NCI-H460 (cell line): Measurements from ENCODE around the gene ARHGDIB. TPM values are rescaled to one million over a fixed set of nuclear protein-coding genes. Genes with fewer than 3 reads are reported as not detected.
A peak's percentile ranks its signal among the peaks of the same experiment; 100 is the strongest.

ENCODE experiments used
- DNase-seq: peaks from one replicate; pipeline ENCODE4 v3.0.0-alpha.2; 2016; ENCODE audit warnings: low read depth; ENCODE audit errors: extremely low read depth
- polyA plus RNA-seq: library from polyadenylated mRNA; depleted of rRNA; stranded (reverse); fragments of >200 nt; gene quantifications from 2 replicates; pipeline ENCODE4 v1.2.3, GENCODE V29; 2014; cell fraction: nucleus; rRNA removed
- total RNA-seq: library from RNA; depleted of rRNA; stranded (reverse); fragments of >200 nt; shearing (Covaris generic); gene quantifications from 2 replicates; pipeline ENCODE4 v1.2.3, GENCODE V29; 2014; rRNA removed

Gene ARHGDIB
- total RNA-seq: not detected in 2 replicates
- polyA plus RNA-seq: not detected in 2 replicates

DNA sequence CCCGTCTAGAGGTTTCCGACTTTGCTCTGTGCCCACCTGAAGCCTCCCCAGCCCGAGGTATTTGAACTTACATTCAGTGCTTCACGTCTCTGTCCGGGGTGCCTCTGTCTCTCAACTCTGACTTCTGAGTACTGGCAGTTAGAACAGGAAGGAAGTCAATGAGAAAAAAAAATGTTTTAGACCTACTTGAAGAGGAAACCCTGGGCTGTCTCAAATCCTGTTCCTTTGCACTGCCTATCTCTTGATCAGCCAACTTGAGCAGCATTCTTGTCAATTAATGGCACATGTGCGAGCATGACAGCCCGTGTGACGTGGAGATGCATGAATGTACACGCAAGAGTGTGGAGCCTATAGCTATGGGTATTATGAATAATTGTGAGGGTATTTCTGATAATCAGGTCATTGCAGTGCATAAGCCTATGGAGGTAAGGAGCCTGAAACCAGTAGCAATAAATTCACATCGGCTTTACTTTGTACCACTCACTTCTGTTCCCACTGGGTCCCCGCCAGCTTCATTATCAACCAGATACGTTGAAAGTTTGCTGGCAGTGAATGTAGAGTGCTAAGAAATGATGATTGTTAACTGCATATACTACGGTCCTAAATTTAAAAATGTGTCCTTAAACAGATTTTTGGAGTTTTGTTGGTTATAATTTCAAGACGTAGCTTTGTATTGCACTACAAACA is at the start of gene ARHGDIB:
Gene ARHGDIB, minus strand, starts transcription at position 136 of the 687 bp plus-strand sequence. CDS start 10,889 bp downstream, outside the sequence.
- DNase-seq: no peak

DNA sequence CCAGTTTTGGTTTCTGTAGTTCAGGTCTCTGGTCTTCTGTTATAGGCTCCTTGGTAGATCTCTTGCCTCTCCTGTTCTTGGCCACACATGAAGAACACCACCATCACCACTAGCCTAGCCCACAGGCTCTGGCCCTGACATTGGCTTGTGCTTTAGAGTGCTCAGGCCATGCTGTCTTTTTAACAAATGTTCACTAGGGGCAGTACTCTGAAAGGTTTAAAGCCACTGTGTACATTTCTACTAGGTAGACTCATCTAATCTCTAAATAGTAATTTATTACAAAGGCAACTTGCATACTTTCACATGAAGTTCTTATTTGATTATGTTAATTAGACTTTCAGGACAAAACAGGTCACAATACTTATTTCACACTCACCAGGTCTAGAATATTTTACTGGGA is 49.8 kb upstream of the ARHGDIB start:
- no peak for DNase-seq

DNA sequence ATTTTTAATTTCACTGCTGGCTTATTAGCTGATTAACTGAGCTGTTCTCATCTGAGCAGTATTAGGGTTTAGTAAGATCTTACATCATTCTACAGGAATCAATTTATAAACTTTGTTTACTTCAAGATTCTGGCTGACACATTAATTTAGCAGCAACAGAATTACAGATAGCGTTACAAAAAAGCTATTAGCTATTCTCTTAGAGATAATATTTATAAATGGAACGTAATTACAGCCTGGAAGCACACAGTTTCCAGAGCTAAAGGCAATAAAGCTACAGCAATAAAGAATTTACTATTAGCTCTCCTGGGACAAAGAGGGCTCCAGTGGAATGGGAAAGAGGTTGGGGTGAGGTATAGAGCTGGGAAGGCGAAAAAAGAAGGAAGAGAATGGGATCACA is 46.1 kb upstream of the ARHGDIB start:
- no peak for DNase-seq

DNA sequence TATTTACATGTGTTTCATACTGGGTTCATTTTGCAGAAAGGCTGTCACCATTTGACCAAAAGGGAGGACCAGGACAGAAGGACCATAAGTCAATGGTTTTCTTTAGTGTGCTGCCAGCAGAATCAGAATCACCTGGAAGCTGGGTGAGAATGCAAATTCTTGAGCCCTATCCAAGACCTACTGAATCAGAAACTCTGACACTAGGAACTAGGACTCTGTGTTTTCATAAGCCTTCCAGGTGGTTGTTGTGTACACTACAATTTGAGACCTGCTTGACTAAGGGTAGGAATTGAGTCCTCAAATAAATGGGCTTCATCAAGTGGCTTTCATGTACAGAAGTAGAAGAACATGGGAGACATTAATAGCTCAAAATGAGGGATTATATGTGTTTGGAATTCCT is 43.7 kb upstream of the ARHGDIB start:
- DNase-seq: no peak

DNA sequence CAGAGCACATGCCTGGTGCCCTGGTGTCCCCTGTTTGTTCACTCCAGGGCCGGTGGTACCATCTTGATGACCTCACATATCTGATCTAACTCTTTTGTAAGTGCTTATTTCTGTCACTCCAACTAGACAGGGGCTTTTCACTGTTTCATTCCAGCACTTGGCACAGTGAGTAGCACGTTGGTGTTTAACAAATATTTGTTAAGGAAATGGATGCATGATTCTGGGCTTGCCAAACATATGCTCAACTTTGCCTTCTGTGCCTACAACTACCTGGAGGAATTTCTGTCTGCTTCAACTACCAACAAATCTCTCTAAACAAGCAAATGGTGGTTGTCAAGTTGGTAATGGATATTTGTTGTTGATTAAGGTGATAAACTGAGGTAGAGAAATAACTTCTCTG is 43.0 kb upstream of the ARHGDIB start:
- no peak for DNase-seq

DNA sequence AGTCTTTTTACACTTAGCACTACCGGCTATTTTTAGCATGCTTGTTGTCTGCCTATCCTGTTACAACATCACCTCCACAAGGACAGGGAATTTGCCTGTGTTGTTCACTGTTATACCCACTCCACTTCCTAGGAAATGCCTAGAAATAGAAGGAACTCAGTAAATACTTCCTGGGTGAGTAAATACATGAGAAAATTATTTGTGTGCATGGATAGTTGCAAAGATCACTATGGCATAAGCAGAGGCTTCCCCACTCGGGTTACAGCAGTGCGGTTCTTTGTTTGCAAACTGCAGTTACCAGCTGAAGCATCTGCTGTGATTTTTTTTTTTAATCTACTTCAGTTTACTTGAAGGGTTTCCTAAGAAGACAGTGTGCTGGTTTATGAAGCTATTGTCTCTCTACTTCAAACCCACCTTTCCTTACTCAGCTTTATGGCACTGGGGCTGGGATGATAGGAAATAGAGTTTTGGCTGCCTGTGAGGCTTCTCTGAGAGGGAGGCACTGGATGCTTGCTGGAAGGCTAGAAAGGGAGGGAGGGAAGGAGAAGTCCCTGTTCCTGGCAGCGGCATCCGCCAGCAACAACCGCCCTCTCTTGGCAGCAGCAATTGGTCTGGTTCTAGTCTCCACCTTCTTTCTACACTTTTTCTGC is 40.5 kb upstream of the ARHGDIB start:
- no peak for DNase-seq

DNA sequence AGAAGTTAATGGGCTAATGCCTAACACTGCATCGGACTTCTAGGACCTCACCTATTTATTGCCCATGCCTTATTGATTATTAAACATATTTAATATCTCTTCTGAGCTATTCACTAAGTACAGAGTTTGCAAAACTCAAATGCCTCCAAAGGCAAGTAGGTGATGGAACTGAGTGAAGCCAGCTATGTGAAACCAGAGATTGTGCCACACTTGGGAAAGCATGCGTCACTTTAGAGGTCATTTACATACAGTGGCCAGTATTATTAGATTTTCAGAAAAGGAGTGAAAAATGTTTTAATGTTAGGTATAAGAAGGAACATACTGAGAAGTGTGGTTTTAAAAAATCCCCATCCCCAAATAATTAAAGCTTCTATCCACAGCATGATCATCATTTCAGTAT is 39.2 kb upstream of the ARHGDIB start:
- DNase-seq: no peak

DNA sequence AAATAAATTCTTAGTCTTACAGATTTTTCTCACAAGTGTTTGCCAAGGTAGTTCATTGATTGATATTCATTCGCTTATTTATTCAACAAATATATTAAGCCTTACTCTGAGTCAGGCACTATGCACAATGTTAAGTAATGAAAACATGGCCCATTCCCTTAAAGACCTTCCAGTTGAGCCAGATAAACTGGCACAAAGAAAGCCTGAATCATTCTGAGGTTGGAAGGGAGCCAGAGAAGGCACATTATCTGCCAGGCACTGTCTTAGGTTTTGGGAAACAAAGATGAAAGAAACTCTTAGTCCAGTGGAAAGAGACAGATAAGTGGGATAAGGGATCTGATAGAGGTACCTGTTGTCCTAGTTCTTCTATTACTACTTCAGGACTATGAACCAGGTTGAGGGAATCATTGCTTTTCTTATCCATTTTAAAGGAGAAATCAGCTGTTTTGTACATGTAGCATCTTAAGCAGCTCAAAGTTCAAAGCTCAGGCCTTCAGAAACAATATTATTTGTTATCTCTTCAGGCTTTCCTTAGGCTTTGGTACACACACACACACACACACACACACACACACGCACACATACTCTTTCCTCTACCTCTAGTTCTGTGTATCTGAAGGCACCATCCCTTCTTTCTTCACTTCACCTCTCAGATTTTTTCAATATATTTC is 38.4 kb upstream of the ARHGDIB start:
- no peak for DNase-seq

DNA sequence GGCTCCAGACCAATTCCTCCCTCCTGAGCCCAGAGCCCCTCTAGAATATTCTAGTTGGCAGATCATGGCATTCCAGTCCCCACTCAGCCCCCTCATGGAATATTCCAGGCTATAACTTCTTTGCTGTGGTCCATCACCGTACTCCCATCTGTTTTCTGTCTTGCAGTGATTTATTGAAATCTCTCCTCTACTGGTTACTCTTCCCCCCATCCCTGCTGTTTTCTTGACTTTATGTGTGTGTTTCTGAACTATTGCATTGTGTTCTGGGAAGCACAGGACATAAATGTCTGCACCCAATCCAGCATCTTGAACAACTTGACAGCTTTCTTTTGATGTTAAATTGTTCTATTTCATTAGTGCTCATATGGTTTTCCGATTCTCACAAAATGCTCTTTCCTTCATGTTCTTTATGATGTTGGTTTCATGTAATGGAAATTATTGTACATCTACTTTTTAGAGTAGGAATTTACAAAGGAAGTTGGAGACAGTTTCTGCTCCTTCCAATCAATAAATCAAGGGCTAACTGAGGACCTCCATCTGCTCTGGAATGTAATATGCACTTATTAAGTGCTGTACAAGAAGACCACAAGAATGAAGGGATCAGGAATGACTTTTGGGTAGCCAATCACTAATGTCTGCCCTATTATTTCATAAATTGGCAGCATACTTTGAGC is 37.8 kb upstream of the ARHGDIB start:
- DNase-seq: no peak

DNA sequence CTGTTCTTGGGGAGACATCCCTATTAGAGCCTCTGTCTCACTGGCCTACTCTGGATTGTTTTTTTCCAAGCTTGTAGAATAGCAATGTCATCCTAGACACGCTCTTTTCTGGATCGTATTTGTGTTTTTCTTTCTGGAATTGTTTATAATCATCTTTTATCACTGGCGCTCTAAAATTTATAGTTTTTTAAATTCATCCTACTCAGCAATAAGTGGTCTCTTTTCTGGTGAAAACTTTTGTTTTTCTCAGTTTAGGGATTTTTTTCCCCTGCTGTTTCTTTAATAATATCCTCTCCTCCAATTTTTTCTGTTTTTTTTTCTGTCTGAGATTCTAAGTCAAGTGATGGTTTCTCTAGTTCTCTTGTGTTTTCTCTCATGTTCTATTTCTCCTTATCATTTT is 36.6 kb upstream of the ARHGDIB start:
- no peak for DNase-seq

DNA sequence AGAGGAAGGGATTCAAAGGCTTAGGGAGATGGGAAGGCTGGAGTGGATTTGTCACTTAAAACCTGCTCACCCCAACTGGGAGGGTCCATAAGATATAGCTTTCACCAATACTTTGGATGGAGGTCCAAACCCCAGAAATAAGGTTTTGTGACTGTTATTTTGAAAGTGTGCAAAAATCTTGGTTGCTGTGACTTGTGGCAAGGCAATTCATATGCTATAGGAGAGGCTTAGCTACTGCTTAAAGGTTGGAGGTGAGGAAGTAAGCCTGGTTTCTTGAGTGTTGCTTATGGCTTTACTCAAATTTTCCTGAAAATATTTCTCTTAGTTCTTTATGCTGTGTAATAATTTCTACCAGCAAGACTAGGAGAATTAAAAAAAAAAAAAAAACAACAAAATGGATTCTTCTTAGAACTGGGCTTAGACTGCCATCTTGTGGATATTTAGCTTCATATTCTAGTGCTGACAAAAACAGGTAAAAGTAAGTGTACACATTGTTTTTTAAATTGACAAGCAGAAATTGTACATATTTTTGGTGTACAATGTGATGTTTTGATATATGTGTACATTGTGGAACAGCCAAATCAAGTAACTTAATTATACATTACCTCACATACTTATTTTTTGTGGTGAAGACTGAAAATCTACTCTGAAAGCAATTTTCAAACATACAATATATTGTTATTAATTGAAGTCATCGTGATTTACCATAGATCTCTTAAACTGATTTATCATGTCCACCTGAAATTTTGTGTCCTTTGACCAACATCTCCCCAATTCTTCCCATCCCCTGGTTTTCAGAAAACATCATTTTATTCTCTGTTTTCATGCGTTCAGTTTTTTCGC is 34.4 kb upstream of the ARHGDIB start:
- DNase-seq: peak; percentile 42

DNA sequence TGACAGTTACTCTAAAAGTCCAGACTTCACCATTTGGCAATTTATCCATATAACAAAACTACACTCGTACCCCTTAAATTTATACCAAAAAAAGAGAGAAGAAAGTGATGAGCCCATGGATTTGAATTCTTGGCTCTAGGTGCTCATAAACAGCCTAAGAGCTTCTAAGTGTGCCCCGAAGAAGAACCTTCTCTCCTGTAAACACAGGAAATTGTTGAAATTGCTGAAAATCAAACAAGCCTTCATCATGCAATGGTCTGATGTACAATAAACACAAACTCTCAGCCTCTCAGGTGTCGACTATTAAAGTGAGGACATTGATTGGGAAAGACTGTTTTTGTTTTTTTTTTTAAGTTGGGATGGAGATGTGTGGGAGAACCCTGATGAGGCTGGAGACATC is 33.2 kb upstream of the ARHGDIB start:
- no peak for DNase-seq

DNA sequence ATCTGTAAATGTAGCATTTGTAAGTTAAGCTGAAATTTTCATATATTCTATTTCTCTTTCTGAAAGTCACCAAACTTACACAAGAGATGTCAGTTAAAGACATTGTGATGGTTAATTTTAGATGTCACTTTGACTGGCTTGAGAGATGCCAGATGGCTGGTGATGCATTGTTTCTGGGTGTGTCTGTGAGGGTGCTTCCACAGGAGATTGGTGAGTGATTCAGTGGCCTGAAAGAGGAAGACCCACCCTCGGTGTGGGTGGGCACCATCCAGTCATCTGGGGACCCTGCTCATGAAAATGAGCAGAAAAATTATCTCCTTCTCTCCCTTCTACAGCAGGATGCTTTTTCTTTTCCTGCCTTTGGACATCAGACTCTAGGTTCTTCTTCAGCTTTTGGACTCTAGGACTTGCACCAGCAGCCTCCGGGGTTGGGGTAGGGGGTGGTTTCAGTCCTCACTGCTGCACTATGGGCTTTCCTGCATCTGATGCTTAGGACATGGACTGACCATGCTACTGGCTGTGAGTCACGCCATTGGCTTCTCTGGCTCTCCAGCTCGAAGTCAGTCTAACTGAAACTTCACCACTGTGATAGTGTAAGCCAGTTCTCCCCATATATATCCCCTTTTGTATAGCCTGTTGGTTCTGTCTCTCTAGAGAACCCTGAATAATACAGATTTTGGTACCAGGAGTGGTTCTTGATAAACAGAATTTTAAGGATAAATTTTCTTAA is 32.3 kb upstream of the ARHGDIB start:
- DNase-seq: no peak

DNA sequence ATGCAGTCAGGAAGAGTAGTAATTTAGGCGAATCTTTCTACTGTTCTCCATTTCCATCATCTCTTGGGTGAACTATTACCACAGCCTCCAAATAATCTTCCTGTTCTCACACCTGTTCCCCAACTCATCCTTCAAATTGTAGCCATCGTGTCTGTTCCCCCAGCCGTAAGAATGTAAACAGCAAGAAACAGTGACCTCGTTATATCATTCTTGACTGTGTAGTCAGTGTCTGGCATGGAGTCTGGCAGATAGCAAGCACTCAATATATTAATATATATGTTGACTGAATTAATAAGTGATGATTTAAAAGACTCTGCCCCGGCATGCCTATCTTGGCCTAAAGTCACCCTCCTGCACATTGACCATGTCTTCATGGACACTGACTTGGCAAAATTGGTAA is 31.7 kb upstream of the ARHGDIB start:
- DNase-seq: no peak

DNA sequence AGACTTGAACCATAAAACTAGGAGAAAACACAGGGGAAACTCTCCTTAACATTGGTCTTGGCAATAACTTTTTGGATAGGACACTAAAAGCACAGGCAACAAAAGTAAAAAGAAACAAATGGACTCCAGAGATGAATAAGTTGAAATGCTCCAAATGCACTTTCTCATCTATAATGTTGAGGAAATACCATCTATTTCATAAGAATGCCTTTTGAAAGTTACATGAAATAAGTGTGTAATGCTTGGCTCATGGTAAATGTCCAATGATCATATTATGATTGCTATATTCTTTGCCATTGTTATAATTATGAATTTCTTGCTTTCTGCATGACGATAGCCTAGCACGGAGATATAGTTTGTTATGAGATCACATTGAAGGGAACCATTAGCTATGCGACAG is 31.3 kb upstream of the ARHGDIB start:
- no peak for DNase-seq

DNA sequence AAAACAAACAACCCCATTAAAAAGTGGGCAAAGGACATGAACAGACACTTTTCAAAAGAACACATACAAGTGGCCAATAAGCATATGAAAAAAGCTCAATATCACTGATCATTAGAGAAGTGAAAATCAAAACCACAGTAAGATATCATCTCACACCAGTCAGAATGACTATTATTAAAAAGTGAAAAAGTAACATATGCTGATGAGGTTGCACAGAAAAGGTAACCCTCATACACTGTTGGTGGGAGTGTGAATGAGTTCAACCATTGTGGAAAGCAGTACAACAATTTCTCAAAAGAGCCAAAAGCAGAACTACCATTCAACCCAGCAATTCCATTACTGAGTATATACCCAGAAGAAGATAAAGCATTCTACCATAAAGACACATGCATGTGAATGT is 29.7 kb upstream of the ARHGDIB start:
- no peak for DNase-seq

DNA sequence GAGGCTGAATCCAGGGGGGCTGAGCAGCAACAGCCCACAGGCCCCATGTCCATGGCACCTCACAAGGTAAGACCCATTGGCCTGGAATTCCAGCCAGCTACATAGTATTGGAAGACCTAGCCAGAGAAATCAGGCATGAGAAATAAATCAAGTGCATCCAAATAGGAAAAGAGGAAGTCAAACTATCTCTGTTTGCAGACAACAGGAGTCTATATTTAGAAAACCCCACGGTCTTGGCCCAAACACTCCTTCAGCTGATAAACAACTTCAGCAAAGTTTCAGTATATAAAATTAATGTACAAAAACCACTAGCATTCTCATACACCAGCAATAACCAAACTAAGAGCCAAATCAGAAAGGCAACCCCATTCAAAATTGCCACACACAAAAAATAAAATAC is 28.4 kb upstream of the ARHGDIB start:
- no peak for DNase-seq

DNA sequence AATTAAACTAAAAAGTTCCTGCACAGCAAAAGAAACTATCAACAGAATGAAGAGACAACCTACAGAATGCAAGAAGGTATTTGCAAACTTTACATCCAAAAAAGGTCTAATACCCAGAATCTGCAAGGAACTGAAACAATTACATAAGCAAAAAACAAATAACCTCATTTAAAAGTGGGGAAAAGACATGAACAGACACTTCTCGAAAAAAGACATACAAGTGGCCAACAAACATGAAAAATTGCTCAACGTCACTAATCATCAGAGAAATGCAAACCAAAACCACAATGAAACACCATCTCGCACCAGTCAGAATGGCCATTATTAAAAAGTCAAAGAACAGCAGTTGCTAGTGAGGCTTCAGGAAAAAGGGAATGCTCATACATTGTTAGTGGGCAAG is 26.6 kb upstream of the ARHGDIB start:
- no peak for DNase-seq

DNA sequence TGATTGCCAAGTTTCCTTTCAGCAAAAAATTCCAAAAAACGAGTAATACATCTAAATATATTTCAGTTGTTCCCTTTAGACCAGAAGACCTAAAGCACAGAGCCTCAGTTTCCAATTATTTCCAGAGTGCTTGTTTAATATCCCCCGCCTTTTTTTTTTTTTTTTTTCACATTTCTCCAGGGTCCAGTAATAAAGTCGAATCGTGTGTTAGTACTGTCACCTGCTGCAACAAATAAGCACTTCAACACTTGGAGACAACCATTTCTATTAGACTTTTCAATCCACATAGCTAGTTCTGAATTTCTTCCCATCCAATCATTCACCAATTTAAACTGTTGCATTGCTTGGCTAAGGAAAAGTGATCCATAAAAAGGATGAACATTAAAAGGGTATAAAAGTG is 25.0 kb upstream of the ARHGDIB start:
- DNase-seq: no peak

DNA sequence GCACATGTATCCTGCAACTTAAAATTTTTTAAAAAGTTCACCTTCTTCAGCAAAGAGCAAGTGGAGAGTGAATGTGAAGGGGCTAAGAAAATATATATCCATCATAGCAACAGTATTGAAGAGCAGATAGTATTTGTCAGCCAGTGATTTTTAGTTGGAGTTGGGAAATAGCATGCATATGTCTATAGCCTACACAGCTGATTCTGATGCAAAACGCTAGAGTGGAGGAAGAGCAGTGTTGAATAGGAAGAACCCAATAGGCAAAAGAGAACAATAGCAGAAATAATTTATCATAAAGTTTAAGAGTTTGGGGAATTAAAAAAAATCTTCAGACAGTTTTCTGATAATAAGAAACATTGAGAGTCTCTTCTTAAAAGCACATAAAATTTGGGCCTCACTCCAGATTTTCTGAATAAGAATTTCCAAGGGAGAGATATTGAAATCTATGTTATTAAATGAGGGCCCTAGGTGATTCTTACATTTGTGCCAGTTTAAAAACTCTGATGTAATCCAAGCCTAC is 23.4 kb upstream of the ARHGDIB start:
- DNase-seq: no peak
